ENCODE data around the gene RAB9B. TPM values are rescaled to one million over a fixed set of nuclear protein-coding genes. Genes with fewer than 3 reads are reported as not detected.

Gene RAB9B
- total and polyA plus RNA-seq, 4 experiments from 2014 or later, result 0.15 to 0.26 (median 0.23) TPM

- intact Hi-C loops (cut with micrococcal nuclease), result no loop called here
- peaks cover 10 to 12% of the 10 kb centered on the region in 2 donors for H3K27me3 Mint-ChIP-seq
Measured at GRCh38 chrX:103811858-103812257, 20.2 kb downstream of the RAB9B start.

GRCh38 chrX:103806862-103807474 is 25.1 kb downstream of the RAB9B start:
- H3K27ac Mint-ChIP-seq, result no peak overlapping the region
- POLR2A ChIA-PET (ENCODE audit: partially characterized antibody), result no interaction called here

More at GRCh38 chrX:103811858-103812257, 20.2 kb downstream of the RAB9B start:
- DNase-seq, result no peak
- no peak overlapping the region for H3K4me3 ChIP-seq (ENCODE audit: low read length in 2 of 2)
- no peaks in the 10 kb centered on the region for H3K4me1 Mint-ChIP-seq
- no peak overlapping the region for H3K4me3 Mint-ChIP-seq
- ChIA-PET CTCF (ENCODE audit: partially characterized antibody) (interaction anchor here (0.7 kb wide), 1 partner anchor 860 kb away, joined by 3 read pairs; no protein-coding TSS in a partner anchor), POLR2A (ENCODE audit: partially characterized antibody) (no interaction called here)
- no peaks in the 10 kb centered on the region for H3K9me3 Mint-ChIP-seq
- no peaks in the 10 kb centered on the region for H3K36me3 Mint-ChIP-seq
- H3K36me3 ChIP-seq (ENCODE audit: insufficient read depth, low read length), result no peaks in the 10 kb centered on the region
- H3K9me3 ChIP-seq (ENCODE audit: control insufficient read depth in 1 of 2, low read length in 2 of 2), result no peaks in the 10 kb centered on the region
- no peak overlapping the region for H3K27ac ChIP-seq (ENCODE audit: low read depth, low read length)
- no peak overlapping the region for H3K27ac Mint-ChIP-seq
- no peaks in the 10 kb centered on the region for H3K27me3 ChIP-seq (ENCODE audit: insufficient read depth, low read length)
- H3K4me1 ChIP-seq (ENCODE audit: insufficient read depth, low read length), result no peaks in the 10 kb centered on the region

GRCh38 chrX:103805860-103806259 is 26.2 kb downstream of the RAB9B start:
- Histone ChIP-seq H3K27me3 (ENCODE audit: insufficient read depth, low read length) (no peaks in the 10 kb centered on the region), H3K4me3 (ENCODE audit: low read length in 2 of 2) (no peak overlapping the region), H3K9me3 (ENCODE audit: control insufficient read depth in 1 of 2, low read length in 2 of 2) (no peaks in the 10 kb centered on the region), H3K36me3 (ENCODE audit: insufficient read depth, low read length) (no peaks in the 10 kb centered on the region), H3K4me1 (ENCODE audit: insufficient read depth, low read length) (no peaks in the 10 kb centered on the region), H3K27ac (ENCODE audit: low read depth, low read length) (no peak overlapping the region)
- Mint-ChIP-seq H3K36me3 (no peaks in the 10 kb centered on the region), H3K9me3 (no peaks in the 10 kb centered on the region), H3K27ac (no peak overlapping the region), H3K4me3 (no peak overlapping the region), H3K4me1 (no peaks in the 10 kb centered on the region), H3K27me3 (peaks cover 0 to 1% of the 10 kb centered on the region in 2 donors)
- ChIA-PET POLR2A (ENCODE audit: partially characterized antibody) (no interaction called here), CTCF (ENCODE audit: partially characterized antibody) (no interaction called here)
- no peak for DNase-seq
- intact Hi-C loops (cut with micrococcal nuclease), result no loop called here

More at GRCh38 chrX:103806862-103807474, 25.1 kb downstream of the RAB9B start:
- peaks cover 0 to 3% of the 10 kb centered on the region in 2 donors for H3K27me3 Mint-ChIP-seq
- Histone ChIP-seq H3K4me1 (ENCODE audit: insufficient read depth, low read length) (no peaks in the 10 kb centered on the region), H3K4me3 (ENCODE audit: low read length in 2 of 2) (no peak overlapping the region), H3K27me3 (ENCODE audit: insufficient read depth, low read length) (no peaks in the 10 kb centered on the region), H3K27ac (ENCODE audit: low read depth, low read length) (no peak overlapping the region), H3K36me3 (ENCODE audit: insufficient read depth, low read length) (no peaks in the 10 kb centered on the region), H3K9me3 (ENCODE audit: control insufficient read depth in 1 of 2, low read length in 2 of 2) (no peaks in the 10 kb centered on the region)
- no peaks in the 10 kb centered on the region for H3K4me1 Mint-ChIP-seq
- no peak for DNase-seq
- H3K9me3 Mint-ChIP-seq, result no peaks in the 10 kb centered on the region
- intact Hi-C loops (cut with micrococcal nuclease), result no loop called here
- CTCF ChIA-PET (ENCODE audit: partially characterized antibody), result interaction anchor here (1.1 kb wide), 1 partner anchor 38 kb away, joined by 3 read pairs; no protein-coding TSS in a partner anchor
- H3K36me3 Mint-ChIP-seq, result no peaks in the 10 kb centered on the region
- H3K4me3 Mint-ChIP-seq, result no peak overlapping the region

- no peaks in the 10 kb centered on the region for H3K27me3 ChIP-seq (ENCODE audit: insufficient read depth, low read length)
- intact Hi-C loops (cut with micrococcal nuclease), result no loop called here
- Mint-ChIP-seq H3K9me3 (no peaks in the 10 kb centered on the region), H3K27ac (no peak overlapping the region), H3K4me1 (no peaks in the 10 kb centered on the region), H3K4me3 (no peak overlapping the region), H3K36me3 (no peaks in the 10 kb centered on the region), H3K27me3 (no peaks in the 10 kb centered on the region)
- H3K4me3 ChIP-seq (ENCODE audit: low read length in 2 of 2), result no peak overlapping the region
- DNase-seq, result no peak
- CTCF ChIA-PET (ENCODE audit: partially characterized antibody), result no interaction called here
- H3K27ac ChIP-seq (ENCODE audit: low read depth, low read length), result no peak overlapping the region
- no peaks in the 10 kb centered on the region for H3K9me3 ChIP-seq (ENCODE audit: control insufficient read depth in 1 of 2, low read length in 2 of 2)
- POLR2A ChIA-PET (ENCODE audit: partially characterized antibody), result no interaction called here
- no peaks in the 10 kb centered on the region for H3K36me3 ChIP-seq (ENCODE audit: insufficient read depth, low read length)
- no peaks in the 10 kb centered on the region for H3K4me1 ChIP-seq (ENCODE audit: insufficient read depth, low read length)
Measured at GRCh38 chrX:103800318-103800717, 31.7 kb downstream of the RAB9B start.

GRCh38 chrX:103797691-103798090 is 34.4 kb downstream of the RAB9B start:
- Mint-ChIP-seq H3K9me3 (no peaks in the 10 kb centered on the region), H3K27me3 (peaks cover 0 to 6% of the 10 kb centered on the region in 2 donors), H3K4me3 (no peak overlapping the region), H3K36me3 (no peaks in the 10 kb centered on the region), H3K4me1 (no peaks in the 10 kb centered on the region), H3K27ac (no peak overlapping the region)
- ChIA-PET POLR2A (ENCODE audit: partially characterized antibody) (no interaction called here), CTCF (ENCODE audit: partially characterized antibody) (no interaction called here)
- Histone ChIP-seq H3K27ac (ENCODE audit: low read depth, low read length) (no peak overlapping the region), H3K9me3 (ENCODE audit: control insufficient read depth in 1 of 2, low read length in 2 of 2) (no peaks in the 10 kb centered on the region), H3K27me3 (ENCODE audit: insufficient read depth, low read length) (no peaks in the 10 kb centered on the region), H3K4me3 (ENCODE audit: low read length in 2 of 2) (no peak overlapping the region), H3K4me1 (ENCODE audit: insufficient read depth, low read length) (no peaks in the 10 kb centered on the region), H3K36me3 (ENCODE audit: insufficient read depth, low read length) (no peaks in the 10 kb centered on the region)
- intact Hi-C loops (cut with micrococcal nuclease), result no loop called here
- DNase-seq, result no peak

GRCh38 chrX:103794119-103794518 is 37.9 kb downstream of the RAB9B start:
- H3K4me1 Mint-ChIP-seq, result no peaks in the 10 kb centered on the region

GRCh38 chrX:103793545-103793940 is 38.5 kb downstream of the RAB9B start:
- H3K36me3 Mint-ChIP-seq, result no peaks in the 10 kb centered on the region
- DNase-seq, result no peak
- peaks cover 0 to 6% of the 10 kb centered on the region in 2 donors for H3K27me3 Mint-ChIP-seq
- H3K4me1 Mint-ChIP-seq, result no peaks in the 10 kb centered on the region
- no peaks in the 10 kb centered on the region for H3K9me3 Mint-ChIP-seq
- H3K27ac Mint-ChIP-seq, result no peak overlapping the region
- Histone ChIP-seq H3K27me3 (ENCODE audit: insufficient read depth, low read length) (no peaks in the 10 kb centered on the region), H3K4me1 (ENCODE audit: insufficient read depth, low read length) (no peaks in the 10 kb centered on the region), H3K9me3 (ENCODE audit: control insufficient read depth in 1 of 2, low read length in 2 of 2) (no peaks in the 10 kb centered on the region), H3K27ac (ENCODE audit: low read depth, low read length) (no peak overlapping the region), H3K36me3 (ENCODE audit: insufficient read depth, low read length) (no peaks in the 10 kb centered on the region), H3K4me3 (ENCODE audit: low read length in 2 of 2) (no peak overlapping the region)
- CTCF ChIA-PET (ENCODE audit: partially characterized antibody), result no interaction called here
- POLR2A ChIA-PET (ENCODE audit: partially characterized antibody), result no interaction called here
- no peak overlapping the region for H3K4me3 Mint-ChIP-seq
- intact Hi-C loops (cut with micrococcal nuclease), result no loop called here

More at GRCh38 chrX:103794119-103794518, 37.9 kb downstream of the RAB9B start:
- Mint-ChIP-seq H3K9me3 (no peaks in the 10 kb centered on the region), H3K36me3 (no peaks in the 10 kb centered on the region), H3K27me3 (peaks cover 0 to 6% of the 10 kb centered on the region in 2 donors), H3K4me3 (no peak overlapping the region), H3K27ac (no peak overlapping the region)
- no peaks in the 10 kb centered on the region for H3K27me3 ChIP-seq (ENCODE audit: insufficient read depth, low read length)
- DNase-seq, result no peak
- H3K27ac ChIP-seq (ENCODE audit: low read depth, low read length), result no peak overlapping the region
- no peaks in the 10 kb centered on the region for H3K4me1 ChIP-seq (ENCODE audit: insufficient read depth, low read length)
- intact Hi-C loops (cut with micrococcal nuclease), result no loop called here
- H3K9me3 ChIP-seq (ENCODE audit: control insufficient read depth in 1 of 2, low read length in 2 of 2), result no peaks in the 10 kb centered on the region
- H3K36me3 ChIP-seq (ENCODE audit: insufficient read depth, low read length), result no peaks in the 10 kb centered on the region
- CTCF ChIA-PET (ENCODE audit: partially characterized antibody), result no interaction called here
- POLR2A ChIA-PET (ENCODE audit: partially characterized antibody), result no interaction called here
- H3K4me3 ChIP-seq (ENCODE audit: low read length in 2 of 2), result no peak overlapping the region

All from CD4-positive, alpha-beta memory T cell (primary cell).